Measurements from ENCODE around the gene STAB2.

The STAB2 gene

DNA sequence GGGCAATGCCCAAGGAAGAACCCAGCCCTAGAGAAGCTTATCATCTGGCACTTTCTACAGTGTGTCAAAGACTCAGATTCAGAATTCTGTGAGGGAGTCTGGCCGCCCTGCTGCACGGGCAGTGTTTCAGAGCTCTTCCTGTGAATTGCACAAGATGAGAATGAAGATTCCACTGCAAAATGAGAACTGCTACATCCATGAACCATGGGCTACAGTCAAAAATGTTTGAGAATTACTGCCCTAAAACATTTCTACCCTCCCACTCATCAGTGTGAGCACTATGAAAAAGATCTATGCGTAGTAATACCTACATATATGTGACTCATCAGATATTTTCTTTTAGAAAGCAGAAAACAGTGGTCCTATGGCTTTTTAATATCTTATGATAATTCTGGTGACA, 104.0 kb downstream of the STAB2 start:
- Histone ChIP-seq H3K9ac (ENCODE audit: low read length) (no peak overlapping the region), H3F3A (ENCODE audit: insufficient read depth, low read length) (no peaks in the 10 kb centered on the region), H3K27ac (ENCODE audit: low read length) (no peak overlapping the region), H3K79me2 (ENCODE audit: low read length) (no peaks in the 10 kb centered on the region), H3K4me1 (ENCODE audit: low read length) (no peaks in the 10 kb centered on the region), H3K4me2 (ENCODE audit: low read depth, low read length) (no peak overlapping the region), H3K9me2 (replicated peaks; ENCODE audit: insufficient read depth, low read length) (no peaks in the 10 kb centered on the region), H2AFZ (ENCODE audit: low read length) (no peak overlapping the region), H3K36me3 (replicated peaks; ENCODE audit: insufficient read depth, low read length) (no peaks in the 10 kb centered on the region), H3K9me3 (replicated peaks; ENCODE audit: insufficient read depth, low read length) (no peaks in the 10 kb centered on the region), H4K20me1 (ENCODE audit: insufficient read depth, low read length) (no peaks in the 10 kb centered on the region), H3K27me3 (replicated peaks; ENCODE audit: insufficient read depth, low read length) (no peaks in the 10 kb centered on the region), H3K4me3 (ENCODE audit: low read length) (no peak overlapping the region)
- no peak for DNase-seq
- TF ChIP-seq, protein P1, sequence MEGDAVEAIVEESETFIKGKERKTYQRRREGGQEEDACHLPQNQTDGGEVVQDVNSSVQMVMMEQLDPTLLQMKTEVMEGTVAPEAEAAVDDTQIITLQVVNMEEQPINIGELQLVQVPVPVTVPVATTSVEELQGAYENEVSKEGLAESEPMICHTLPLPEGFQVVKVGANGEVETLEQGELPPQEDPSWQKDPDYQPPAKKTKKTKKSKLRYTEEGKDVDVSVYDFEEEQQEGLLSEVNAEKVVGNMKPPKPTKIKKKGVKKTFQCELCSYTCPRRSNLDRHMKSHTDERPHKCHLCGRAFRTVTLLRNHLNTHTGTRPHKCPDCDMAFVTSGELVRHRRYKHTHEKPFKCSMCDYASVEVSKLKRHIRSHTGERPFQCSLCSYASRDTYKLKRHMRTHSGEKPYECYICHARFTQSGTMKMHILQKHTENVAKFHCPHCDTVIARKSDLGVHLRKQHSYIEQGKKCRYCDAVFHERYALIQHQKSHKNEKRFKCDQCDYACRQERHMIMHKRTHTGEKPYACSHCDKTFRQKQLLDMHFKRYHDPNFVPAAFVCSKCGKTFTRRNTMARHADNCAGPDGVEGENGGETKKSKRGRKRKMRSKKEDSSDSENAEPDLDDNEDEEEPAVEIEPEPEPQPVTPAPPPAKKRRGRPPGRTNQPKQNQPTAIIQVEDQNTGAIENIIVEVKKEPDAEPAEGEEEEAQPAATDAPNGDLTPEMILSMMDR (IDR thresholded peaks at IDR 0.05; ENCODE audit: low read length), result no peak
- TF ChIP-seq EZH2phosphoT487 (IDR thresholded peaks at IDR 0.05; ENCODE audit: low read length) (no peak), EZH2 (optimal IDR thresholded peaks at IDR 0.05; ENCODE audit: low read depth, low read length) (no peak)

- no peaks in the 10 kb centered on the region for H3K4me1 ChIP-seq (ENCODE audit: low read length)
- TF ChIP-seq EZH2 (optimal IDR thresholded peaks at IDR 0.05; ENCODE audit: low read depth, low read length) (no peak), EZH2phosphoT487 (IDR thresholded peaks at IDR 0.05; ENCODE audit: low read length) (no peak)
- TF ChIP-seq, protein P1 (IDR thresholded peaks at IDR 0.05; ENCODE audit: low read length), result no peak
- no peak overlapping the region for H3K9ac ChIP-seq (ENCODE audit: low read length)
- H3K79me2 ChIP-seq (ENCODE audit: low read length), result no peaks in the 10 kb centered on the region
- H3K4me2 ChIP-seq (ENCODE audit: low read depth, low read length), result no peak overlapping the region
- H3K27ac ChIP-seq (ENCODE audit: low read length), result no peak overlapping the region
- no peak for DNase-seq
- H3K27me3 ChIP-seq (replicated peaks; ENCODE audit: insufficient read depth, low read length), result no peaks in the 10 kb centered on the region
- no peaks in the 10 kb centered on the region for H4K20me1 ChIP-seq (ENCODE audit: insufficient read depth, low read length)
- no peaks in the 10 kb centered on the region for H3K9me3 ChIP-seq (replicated peaks; ENCODE audit: insufficient read depth, low read length)
- H3F3A ChIP-seq (ENCODE audit: insufficient read depth, low read length), result no peaks in the 10 kb centered on the region
- H3K4me3 ChIP-seq (ENCODE audit: low read length), result no peak overlapping the region
- H2AFZ ChIP-seq (ENCODE audit: low read length), result no peak overlapping the region
- H3K9me2 ChIP-seq (replicated peaks; ENCODE audit: insufficient read depth, low read length), result no peaks in the 10 kb centered on the region
- no peaks in the 10 kb centered on the region for H3K36me3 ChIP-seq (replicated peaks; ENCODE audit: insufficient read depth, low read length)
Measured at GRCh38 chr12:103696101-103696500, 109.0 kb downstream of the STAB2 start.

- no peaks in the 10 kb centered on the region for H3F3A ChIP-seq (ENCODE audit: insufficient read depth, low read length)
- TF ChIP-seq, protein P1 (IDR thresholded peaks at IDR 0.05; ENCODE audit: low read length), result no peak
- no peak for TF ChIP-seq EZH2phosphoT487 (IDR thresholded peaks at IDR 0.05; ENCODE audit: low read length)
- no peak for TF ChIP-seq EZH2 (optimal IDR thresholded peaks at IDR 0.05; ENCODE audit: low read depth, low read length)
- H3K27ac ChIP-seq (ENCODE audit: low read length), result no peak overlapping the region
- no peak overlapping the region for H3K4me3 ChIP-seq (ENCODE audit: low read length)
- H3K4me2 ChIP-seq (ENCODE audit: low read depth, low read length), result no peak overlapping the region
- H3K36me3 ChIP-seq (replicated peaks; ENCODE audit: insufficient read depth, low read length), result no peaks in the 10 kb centered on the region
- H3K27me3 ChIP-seq (replicated peaks; ENCODE audit: insufficient read depth, low read length), result no peaks in the 10 kb centered on the region
- no peaks in the 10 kb centered on the region for H4K20me1 ChIP-seq (ENCODE audit: insufficient read depth, low read length)
- no peak for DNase-seq
- no peaks in the 10 kb centered on the region for H3K9me2 ChIP-seq (replicated peaks; ENCODE audit: insufficient read depth, low read length)
- H2AFZ ChIP-seq (ENCODE audit: low read length), result no peak overlapping the region
- H3K4me1 ChIP-seq (ENCODE audit: low read length), result no peaks in the 10 kb centered on the region
- no peaks in the 10 kb centered on the region for H3K9me3 ChIP-seq (replicated peaks; ENCODE audit: insufficient read depth, low read length)
- H3K79me2 ChIP-seq (ENCODE audit: low read length), result no peaks in the 10 kb centered on the region
- H3K9ac ChIP-seq (ENCODE audit: low read length), result no peak overlapping the region
Measured at GRCh38 chr12:103697971-103698751, 111.1 kb downstream of the STAB2 start.
